ENCODE data around the gene SHC3.
"Not testable (repeated sequence)": the region's sequence is repeated elsewhere in the genome, so short reads cannot be mapped to it uniquely, and the experiment has no call there.

The SHC3 gene

GRCh38 chr9:89177944-89178829, at the start of gene SHC3:
TSS of gene SHC3 (minus strand) at chr9:89178818. CDS start at chr9:89178460, 358 bp downstream.
- DNase-seq (ENCODE audit: low spot score), result no peak

GRCh38 chr9:89225991-89226471, 47.4 kb upstream of the SHC3 start:
- DNase-seq (ENCODE audit: low spot score), result no peak

GRCh38 chr9:89225587-89225986, 47.0 kb upstream of the SHC3 start:
- DNase-seq (ENCODE audit: low spot score), result no peak

GRCh38 chr9:89225036-89225435, 46.4 kb upstream of the SHC3 start:
- no peak for DNase-seq (ENCODE audit: low spot score)

- DNase-seq (ENCODE audit: low spot score), result no peak
These were observed 46.0 kb upstream of the SHC3 start for GRCh38 chr9:89224633-89225032.

- DNase-seq (ENCODE audit: low spot score), result no peak
These were observed 44.9 kb upstream of the SHC3 start for GRCh38 chr9:89223396-89223977.

GRCh38 chr9:89219637-89220036, 41.0 kb upstream of the SHC3 start:
- DNase-seq (ENCODE audit: low spot score), result no peak

GRCh38 chr9:89218040-89218928, 39.7 kb upstream of the SHC3 start:
- DNase-seq (ENCODE audit: low spot score), result no peak

- no peak for DNase-seq (ENCODE audit: low spot score)
These were observed 36.7 kb upstream of the SHC3 start for GRCh38 chr9:89215342-89215741.

- no peak for DNase-seq (ENCODE audit: low spot score)
These were observed 34.8 kb upstream of the SHC3 start for GRCh38 chr9:89213396-89213880.

GRCh38 chr9:89212171-89212570, 33.6 kb upstream of the SHC3 start:
- no peak for DNase-seq (ENCODE audit: low spot score)

- not testable (repeated sequence) for DNase-seq (ENCODE audit: low spot score)
These were observed 30.7 kb upstream of the SHC3 start for GRCh38 chr9:89209311-89209710.

- no peak for DNase-seq (ENCODE audit: low spot score)
These were observed 28.4 kb upstream of the SHC3 start for GRCh38 chr9:89207026-89207425.

GRCh38 chr9:89204801-89205200, 26.2 kb upstream of the SHC3 start:
- no peak for DNase-seq (ENCODE audit: low spot score)

- DNase-seq (ENCODE audit: low spot score), result no peak
These were observed 16.6 kb upstream of the SHC3 start for GRCh38 chr9:89195131-89195797.

GRCh38 chr9:89194421-89195130, 16.0 kb upstream of the SHC3 start:
- DNase-seq (ENCODE audit: low spot score), result no peak

GRCh38 chr9:89191004-89191403, 12.4 kb upstream of the SHC3 start:
- DNase-seq (ENCODE audit: low spot score), result no peak

- no peak for DNase-seq (ENCODE audit: low spot score)
These were observed 10.6 kb upstream of the SHC3 start for GRCh38 chr9:89189215-89189614.

GRCh38 chr9:89187950-89188349, 9.3 kb upstream of the SHC3 start:
- DNase-seq (ENCODE audit: low spot score), result no peak

GRCh38 chr9:89187541-89187940, 8.9 kb upstream of the SHC3 start:
- no peak for DNase-seq (ENCODE audit: low spot score)

GRCh38 chr9:89186960-89187359, 8.3 kb upstream of the SHC3 start:
- no peak for DNase-seq (ENCODE audit: low spot score)

All from hematopoietic multipotent progenitor cell treated with erythropoietin and hydrocortisone succinate and interleukin-3 and kit ligand, for 17 days (in vitro differentiated cells).